GM10266 (cell line): Measurements from ENCODE around the gene DOK7.

Source experiments
- DNase-seq: peaks from one replicate; pipeline ENCODE4 v3.0.0; 2012; ENCODE audit errors: extremely low spot score
- CTCF ChIP-seq: IDR thresholded peaks from 2 replicates; pipeline ENCODE4 v1.5.1; 2012; ENCODE audit warnings: mild to moderate bottlenecking, low read depth; ENCODE audit not compliant: control insufficient read depth, insufficient read depth; ENCODE audit errors: missing control alignments

DOK7 gene

GRCh38 chr4:3487861-3488260, 24.8 kb downstream of the DOK7 start:
- no peak for TF ChIP-seq CTCF
- no peak for DNase-seq

- no peak for DNase-seq
Observed at GRCh38 chr4:3488820-3489219, 25.7 kb downstream of the DOK7 start.

GRCh38 chr4:3489451-3489962, 26.4 kb downstream of the DOK7 start:
- no peak for DNase-seq
- TF ChIP-seq CTCF: no peak

More at GRCh38 chr4:3488820-3489219, 25.7 kb downstream of the DOK7 start:
- no peak for TF ChIP-seq CTCF

- no peak for TF ChIP-seq CTCF
- no peak for DNase-seq
Observed at GRCh38 chr4:3491681-3492405, 28.7 kb downstream of the DOK7 start.

- TF ChIP-seq CTCF: no peak
- no peak for DNase-seq
Observed at GRCh38 chr4:3492741-3493719, 29.9 kb downstream of the DOK7 start.

GRCh38 chr4:3493720-3494461, 30.8 kb downstream of the DOK7 start:
- TF ChIP-seq CTCF: no peak
- DNase-seq: no peak
